M059J (cell line): ENCODE measurements around the gene RAB37. TPM values are rescaled to one million over a fixed set of nuclear protein-coding genes. Genes with fewer than 3 reads are reported as not detected.
A peak's percentile ranks its signal among the peaks of the same experiment; 100 is the strongest.

ENCODE experiments used
- DNase-seq: peaks from one replicate; pipeline ENCODE4 v3.0.0-alpha.2; 2012; ENCODE audit warnings: low read depth
- total RNA-seq: library from RNA; depleted of rRNA; stranded (reverse); fragments of >200 nt; shearing (Covaris generic); gene quantifications from 2 replicates; pipeline ENCODE4 v1.2.3, GENCODE V29; 2014

Gene RAB37
- total RNA-seq, 1 experiment from 2014 or later: not detected

GRCh38 chr17:74728033-74728701 lies 8.9 kb upstream of the RAB37 start:
- no peak for DNase-seq

GRCh38 chr17:74728702-74729075 lies 8.4 kb upstream of the RAB37 start:
- no peak for DNase-seq

DNA sequence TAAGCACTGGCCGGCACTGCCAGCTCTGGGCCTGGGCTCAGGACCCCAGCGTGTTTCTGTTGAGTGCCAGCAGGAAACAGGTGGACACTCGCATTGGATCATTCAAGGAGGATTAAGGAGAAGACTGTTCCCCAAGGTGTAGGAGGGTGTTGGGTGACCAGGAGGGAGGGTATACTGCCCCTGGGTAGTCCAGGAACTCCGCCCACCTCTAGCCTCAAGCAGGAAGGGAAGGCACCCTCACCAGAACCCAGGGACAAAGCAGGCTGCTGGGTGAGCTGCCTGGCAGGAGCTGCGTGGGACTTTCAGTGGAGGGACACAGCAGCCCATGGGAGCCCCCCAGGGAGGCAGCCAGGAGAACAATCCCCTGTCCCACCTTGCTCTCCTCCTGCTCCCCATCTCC lies 7.7 kb upstream of the RAB37 start:
- no peak for DNase-seq

DNA sequence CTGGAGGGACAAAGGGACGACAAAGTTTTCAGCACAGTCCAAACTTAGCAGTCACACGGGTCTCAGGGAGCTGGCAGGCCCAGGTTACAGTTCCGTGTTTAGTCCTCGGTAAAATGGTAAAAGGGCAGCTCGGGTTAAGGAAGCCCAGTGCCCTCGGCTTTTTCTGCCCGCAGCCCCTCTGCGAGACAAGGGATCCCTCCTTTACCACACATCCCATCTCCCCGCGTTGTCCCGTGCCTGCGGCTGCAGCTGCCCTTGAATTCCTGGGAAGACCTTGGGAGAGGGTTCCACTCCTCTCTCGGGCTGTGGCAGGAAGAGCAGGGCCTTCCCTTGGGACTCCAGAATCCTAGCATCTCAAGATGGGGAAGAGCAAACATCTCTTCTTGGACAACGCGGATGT lies 7.2 kb upstream of the RAB37 start:
- DNase-seq: no peak

DNA sequence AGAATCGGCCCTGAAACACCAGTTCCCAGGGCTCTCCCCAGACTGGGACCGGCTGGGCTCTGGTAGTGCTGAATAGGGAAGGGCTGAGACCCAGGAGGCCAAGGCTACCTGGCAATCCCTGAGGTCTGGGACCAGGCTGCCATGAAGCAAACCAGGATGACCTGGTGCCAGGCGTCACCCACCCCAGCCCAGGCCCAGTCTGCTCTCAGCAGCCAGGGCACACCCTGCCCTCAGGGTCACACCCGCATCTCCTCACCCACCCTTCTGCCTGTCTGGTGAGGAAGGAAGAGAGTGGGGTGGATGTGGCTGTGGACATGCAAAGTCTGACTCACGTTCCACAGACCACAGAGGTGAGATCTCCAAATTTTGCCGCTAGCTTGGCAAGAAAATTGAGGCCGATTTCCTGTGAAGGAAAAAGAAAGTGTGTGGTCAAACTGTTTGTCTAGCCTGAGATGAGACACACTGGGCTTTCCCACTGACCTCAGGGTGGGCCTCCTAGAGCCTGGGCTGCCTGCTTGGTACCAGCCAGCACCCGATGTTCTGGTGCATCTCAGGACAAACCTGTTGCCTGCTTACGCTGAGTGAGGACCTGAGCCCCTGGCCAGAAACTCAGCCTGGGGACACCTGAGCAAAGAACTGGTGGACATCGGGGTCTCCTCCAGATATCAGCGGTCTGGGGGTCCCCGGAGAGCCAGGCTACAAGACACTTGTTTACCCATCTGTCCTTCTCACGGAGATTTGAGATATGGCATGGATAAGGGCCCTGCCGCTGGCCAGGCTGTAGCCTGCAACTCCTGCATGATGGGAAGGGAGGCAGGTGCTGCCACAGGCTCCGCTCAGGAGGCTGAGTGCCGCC lies 6.3 kb upstream of the RAB37 start:
- peak; percentile 50 for DNase-seq

DNA sequence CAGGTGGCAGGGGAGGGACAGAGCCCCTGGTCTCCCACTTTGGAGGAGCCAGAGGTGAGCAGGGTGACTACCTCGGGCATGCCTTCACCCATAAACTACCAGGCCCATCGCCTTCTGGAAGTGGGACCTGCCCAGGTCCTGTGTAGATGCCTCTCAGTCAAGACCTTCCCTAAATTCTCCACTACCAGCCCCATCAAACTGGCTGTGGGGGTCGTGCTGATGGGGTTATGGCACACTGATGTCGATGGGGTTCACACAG lies 5.8 kb upstream of the RAB37 start:
- no peak for DNase-seq

DNA sequence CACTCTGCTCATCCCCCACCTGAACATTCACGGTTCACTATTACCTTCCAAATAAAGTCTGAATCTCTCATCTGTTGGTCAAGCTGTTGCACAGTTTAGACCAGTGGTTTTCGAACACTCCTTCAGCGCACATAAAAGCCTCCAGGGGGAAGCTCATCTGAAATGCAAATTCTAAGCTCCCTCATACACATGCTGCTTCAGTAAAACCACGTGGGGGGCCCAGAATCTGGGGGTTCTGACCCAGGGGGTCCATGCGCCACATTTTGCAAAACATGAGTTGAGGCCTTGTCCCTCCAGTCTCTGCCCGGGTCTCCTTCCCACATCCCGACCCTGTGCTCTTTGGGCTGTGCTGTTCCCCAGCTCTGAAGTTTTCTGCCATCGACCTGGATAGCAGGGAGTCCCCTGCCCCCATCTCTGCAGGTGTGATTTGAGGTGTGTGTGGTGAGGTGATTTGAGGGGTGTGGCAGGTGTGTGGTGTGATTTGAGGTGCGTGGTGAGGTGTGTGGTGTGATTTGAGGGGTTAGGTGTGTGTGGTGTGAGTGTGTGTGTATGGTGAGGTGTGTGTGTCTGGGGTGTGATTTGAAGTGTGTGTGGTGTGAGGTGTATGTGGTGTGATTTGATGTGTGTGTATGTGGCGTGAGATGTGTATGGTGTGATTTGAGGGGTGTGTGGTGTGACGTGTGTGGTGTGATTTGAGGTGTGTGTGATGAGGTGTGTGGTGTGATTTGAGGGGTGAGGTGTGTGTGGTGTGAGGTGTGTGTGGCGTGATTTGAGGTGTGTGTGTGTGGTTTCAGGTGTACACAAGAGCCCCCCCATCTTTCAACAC lies 4.8 kb upstream of the RAB37 start:
- DNase-seq: no peak

DNA sequence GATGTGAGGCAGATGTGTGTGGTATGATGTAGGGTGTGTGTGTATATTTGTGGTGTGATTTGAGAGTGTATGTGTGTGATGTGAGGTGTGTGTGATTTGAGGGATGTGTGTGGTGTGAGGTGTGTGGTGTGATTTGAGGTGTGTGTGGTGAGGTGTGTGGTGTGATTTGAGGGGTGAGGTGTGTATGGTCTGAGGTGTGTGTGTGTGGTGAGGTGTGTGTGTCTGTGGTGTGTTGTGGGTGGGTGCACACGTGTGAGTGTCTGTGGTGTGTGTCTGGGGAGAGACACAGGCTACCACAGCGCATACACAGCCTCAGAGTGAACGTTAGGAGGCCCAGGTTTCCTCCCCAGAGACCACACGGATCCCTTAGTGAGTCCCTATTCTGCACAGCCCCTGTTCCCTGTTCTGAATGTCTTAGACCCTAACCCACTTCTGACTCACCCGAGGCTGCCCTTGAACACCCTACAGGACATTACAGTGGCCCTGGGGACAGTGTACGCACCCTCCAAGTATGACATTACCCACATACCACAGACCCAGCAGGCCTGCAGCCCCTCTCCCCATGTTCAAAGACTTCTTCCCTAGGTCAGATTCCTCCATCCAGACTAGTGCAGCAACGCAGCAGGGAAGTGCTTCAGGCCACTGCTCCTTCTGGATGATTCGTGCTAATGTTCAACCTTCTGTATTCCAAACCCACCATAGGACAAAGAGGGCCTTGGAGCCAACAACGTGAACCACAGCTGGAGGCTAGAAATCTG lies 3.5 kb upstream of the RAB37 start:
- no peak for DNase-seq

DNA sequence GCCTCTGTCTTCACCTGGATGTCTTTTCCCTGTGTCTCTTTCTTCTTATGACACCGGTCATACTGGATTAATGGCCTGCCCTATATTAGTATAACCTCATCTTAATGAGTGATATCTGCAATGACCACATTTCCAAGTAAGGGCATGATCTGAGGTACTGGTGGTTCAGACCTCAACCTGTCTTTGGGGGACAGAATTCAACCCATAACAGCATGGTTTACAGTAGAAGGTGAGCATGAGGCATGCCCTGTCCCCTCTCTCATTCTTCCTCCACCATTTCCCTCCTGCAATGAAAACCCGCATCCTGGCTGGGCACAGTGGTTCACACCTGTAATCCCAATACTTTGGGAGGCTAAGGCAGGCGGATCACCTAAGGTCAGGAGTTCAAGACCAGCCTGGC lies 2.8 kb upstream of the RAB37 start:
- DNase-seq: no peak

DNA sequence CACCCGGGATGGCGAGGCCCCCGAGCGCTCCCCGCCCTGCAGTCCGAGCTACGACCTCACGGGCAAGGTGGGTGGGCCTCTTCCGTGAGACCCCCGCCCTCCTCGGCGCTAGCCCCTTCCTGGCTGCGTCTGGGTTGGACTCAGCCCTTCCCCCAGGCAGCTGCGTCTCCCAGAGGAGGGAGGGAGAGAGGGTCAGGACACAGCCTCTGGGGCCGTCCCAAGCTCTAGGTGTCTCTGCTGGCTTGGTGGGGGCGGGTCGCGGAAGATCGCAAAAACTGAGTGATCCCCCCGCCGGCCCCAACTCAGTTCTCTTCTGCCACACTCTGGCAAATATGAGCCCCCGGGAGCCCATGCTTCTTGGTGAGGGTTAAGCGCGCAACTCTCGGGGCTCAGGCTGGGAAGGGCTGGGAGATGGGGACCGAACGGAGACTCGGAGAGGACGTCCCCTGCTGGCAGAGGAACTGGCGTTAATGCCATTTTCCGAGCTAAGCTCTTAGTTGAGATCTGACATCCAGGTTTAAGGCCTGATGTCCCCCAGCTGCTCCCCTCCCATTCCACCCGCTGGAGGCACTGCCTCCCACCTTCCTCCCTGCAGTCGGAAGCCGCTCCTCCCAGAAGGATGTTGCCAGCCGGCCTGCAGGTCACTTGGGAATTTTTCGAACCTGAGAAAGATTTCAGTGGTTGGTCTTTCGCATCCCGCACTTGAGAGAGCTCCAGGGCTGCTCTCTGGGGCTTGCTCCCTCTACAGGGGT lies 419 bp downstream of the RAB37 start:
- no peak for DNase-seq

DNA sequence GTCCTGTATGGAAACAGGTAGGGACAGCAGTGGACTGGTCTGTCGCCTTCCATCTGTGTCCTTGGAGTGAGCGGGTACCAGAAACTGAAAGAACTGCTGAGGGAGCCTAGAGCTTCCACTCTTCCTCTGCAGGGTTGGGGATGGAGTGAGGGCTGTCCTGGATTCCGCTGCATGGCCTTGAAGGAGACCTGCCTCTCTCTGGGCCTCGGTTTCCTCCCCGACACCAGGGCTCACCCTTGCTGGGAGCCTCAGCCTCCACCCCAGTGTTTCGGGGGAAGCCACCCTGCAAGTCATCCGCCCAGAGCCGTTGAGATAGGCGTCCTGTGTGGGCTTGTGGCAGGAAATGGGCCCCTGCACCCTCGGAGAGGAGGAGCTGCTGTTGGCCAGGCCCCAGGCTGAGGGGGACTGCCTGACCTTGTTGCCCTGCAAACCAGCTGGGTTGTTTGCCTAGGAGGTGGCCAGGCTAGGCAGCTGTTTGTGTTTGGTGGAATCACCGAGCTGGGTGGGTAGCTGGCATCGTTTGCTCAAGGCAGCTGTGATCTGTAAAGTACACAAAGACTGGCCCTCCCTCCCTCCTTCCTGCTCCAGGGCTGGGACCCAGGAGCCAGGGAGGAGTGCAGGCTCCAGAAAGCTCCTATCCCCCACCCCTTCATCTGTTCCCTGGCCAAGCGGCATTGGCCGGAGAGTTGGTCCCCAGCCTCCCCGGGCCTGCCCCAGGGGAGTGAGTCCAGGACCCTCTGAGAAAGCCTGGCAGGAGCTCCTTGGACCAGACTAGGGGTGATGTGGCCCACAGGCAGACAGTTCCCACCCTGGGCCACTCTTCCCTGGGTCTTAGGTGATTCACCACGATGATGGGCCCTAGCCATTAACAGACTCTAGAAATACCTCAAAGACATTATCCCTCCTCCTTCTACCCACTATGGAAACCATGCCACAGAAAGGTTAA lies 1.3 kb downstream of the RAB37 start:
- DNase-seq: no peak

GRCh38 chr17:74739227-74739831 lies 2.3 kb downstream of the RAB37 start:
- no peak for DNase-seq

DNA sequence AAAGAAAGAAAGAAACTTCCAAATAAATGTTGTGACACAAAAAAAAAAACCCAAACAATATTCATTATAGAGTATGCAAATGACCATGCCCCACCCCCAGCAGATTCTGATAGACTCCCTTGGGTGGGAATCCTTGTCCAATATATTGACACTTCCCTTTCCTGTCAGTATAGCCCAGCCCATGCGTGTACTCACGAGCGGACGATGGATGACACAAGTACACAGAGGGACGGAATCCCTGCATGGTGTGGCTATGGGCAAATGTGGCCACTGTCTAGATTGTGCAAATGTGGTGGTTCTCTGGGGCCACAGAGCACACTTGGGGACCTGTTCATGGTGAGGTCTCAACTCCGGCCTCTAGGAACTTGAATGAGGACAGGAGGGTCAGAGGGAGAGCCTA lies 3.1 kb downstream of the RAB37 start:
- no peak for DNase-seq

- DNase-seq: no peak
These were observed 3.8 kb downstream of the RAB37 start for GRCh38 chr17:74740641-74741387.

DNA sequence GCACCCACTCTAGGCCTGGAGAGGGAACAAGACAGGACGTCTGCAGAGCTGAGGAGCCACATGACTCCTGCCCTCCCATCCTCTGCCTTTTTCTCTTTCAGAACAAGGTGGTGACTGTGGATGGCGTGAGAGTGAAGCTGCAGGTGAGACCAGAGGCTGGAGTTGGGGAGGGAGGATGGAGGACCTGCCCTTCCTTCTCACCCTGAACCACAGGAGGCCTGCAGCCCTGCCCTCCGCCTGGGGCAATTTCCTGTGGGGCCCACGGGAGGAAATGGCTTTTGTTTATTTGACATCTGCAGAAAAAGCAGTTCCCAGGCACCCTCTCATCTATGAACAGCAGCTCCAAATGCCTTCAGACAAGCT lies 5.1 kb downstream of the RAB37 start:
- peak; percentile 59 for DNase-seq

DNA sequence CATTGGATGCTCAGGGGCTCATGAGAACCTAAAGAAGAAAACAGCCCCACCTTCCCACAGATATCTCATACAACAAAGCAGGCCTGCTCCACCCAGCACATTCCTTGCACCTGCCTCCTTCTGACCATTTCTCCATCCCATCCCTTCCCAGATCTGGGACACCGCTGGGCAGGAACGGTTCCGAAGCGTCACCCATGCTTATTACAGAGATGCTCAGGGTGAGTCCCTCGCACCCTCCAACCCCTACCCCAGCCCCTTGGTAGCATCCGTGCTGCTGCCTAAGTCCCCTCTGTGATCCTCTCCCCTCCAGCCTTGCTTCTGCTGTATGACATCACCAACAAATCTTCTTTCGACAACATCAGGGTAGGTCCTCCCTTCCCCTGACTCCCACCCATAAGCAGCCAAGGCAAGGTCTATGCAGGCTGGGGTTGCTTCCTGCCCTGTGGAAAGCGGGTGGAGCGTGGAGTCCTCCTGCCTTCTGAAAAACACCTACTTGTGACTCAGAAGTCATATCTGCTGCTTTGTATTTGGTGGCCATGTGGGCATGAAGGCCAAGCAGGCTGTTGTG lies 6.0 kb downstream of the RAB37 start:
- DNase-seq: no peak

DNA sequence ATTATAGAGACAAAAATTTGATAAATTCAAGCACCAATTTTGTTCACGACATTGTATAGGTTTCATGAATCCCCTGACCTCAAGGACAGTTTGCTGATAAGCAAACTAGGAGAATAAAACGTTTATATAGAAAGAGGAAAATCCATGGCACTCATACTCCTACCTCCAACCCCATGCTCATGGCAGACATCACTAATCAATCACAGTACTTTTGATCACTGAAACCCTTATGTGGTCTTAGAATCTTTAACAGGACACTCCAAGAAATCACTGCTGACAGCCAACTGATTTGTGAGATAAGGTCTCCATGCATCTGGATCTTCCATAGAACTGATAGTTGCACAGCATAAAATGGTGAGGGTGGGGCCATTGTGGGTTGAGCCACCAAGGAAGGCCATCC lies 6.7 kb downstream of the RAB37 start:
- no peak for DNase-seq

DNA sequence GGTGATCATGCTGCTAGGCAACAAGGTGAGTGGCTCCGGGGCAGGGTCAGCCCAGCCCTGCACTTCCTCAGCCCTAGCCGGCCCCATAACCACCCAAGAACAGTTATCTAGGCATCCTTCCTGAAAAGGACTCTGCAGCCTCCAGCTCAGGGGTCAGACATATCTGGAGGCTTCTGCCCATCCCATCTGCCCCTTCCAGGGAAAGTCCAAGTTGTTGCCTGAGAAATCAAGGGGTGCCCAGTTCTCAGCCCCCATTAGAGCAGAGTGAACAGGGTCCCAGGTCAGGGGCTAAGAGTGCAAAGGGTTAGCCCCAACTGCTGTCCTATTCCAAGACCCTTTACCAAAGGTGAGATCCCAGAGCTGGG lies 7.3 kb downstream of the RAB37 start:
- DNase-seq: no peak
